ENCODE measurements around the gene COL16A1. TPM values are rescaled to one million over a fixed set of nuclear protein-coding genes. Genes with fewer than 3 reads are reported as not detected.

Gene COL16A1
- total and polyA plus RNA-seq, 2 of the 13 experiments (the other 11 are each of a cell fraction or from before 2014, with no cell fraction given): 4.3 to 12.2 TPM

DNA sequence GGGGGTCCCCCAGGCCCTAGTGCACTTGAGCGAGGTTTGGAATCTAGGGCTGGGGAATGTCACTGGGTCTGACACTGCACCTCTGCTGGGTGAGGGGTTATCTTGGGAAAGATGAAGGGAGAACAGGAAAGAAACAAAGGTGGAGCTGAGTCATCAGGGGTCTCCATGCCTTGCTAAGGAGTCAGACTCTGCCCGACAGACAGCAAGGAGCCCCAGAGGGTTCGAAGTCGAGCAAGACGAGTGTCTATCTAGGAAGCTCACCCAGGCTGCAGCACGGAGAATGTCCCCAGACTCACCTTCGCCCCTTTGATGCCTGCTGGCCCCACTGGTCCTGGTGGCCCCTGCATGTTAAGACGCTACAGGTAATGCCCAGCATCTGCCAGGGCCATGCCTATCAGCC is 18.0 kb downstream of the COL16A1 start:
- 80% methylated on average over 5 of the region's 8 CpGs for WGBS (ENCODE audit: low lambda C conversion rate)
- TF ChIP-seq ZNF567 (CRISPR knock-in tag; IDR thresholded peaks at IDR 0.05; ENCODE audit: borderline replicate concordance) (no peak), MED1 (CRISPR knock-in tag; IDR thresholded peaks at IDR 0.05) (no peak), XRCC5 (optimal IDR thresholded peaks at IDR 0.05; ENCODE audit: low read length) (no peak), CHD4 (IDR thresholded peaks at IDR 0.05; ENCODE audit: borderline replicate concordance, low read length) (no peak), SP1 (IDR thresholded peaks at IDR 0.05) (no peak), SP1 (CRISPR knock-in tag; IDR thresholded peaks at IDR 0.05) (no peak), ZNF264 (CRISPR knock-in tag; IDR thresholded peaks at IDR 0.05) (no peak), PCBP1 (IDR thresholded peaks at IDR 0.05; ENCODE audit: borderline replicate concordance, low read depth, low read length) (no peak), HNRNPLL (IDR thresholded peaks at IDR 0.05; ENCODE audit: low read depth, low read length, poor library complexity, severe bottlenecking) (no peak), ZSCAN22 (CRISPR knock-in tag; IDR thresholded peaks at IDR 0.05) (no peak), TFE3 (CRISPR knock-in tag; IDR thresholded peaks at IDR 0.05) (no peak), SPEN (CRISPR knock-in tag; IDR thresholded peaks at IDR 0.05; ENCODE audit: low read depth) (no peak), ZNF75D (CRISPR knock-in tag; IDR thresholded peaks at IDR 0.05; ENCODE audit: borderline replicate concordance) (no peak), ADNP (CRISPR knock-in tag; IDR thresholded peaks at IDR 0.05) (no peak), ZNF660 (CRISPR knock-in tag; IDR thresholded peaks at IDR 0.05; ENCODE audit: borderline replicate concordance, low read depth) (no peak)
- TF ChIP-seq, protein P1, sequence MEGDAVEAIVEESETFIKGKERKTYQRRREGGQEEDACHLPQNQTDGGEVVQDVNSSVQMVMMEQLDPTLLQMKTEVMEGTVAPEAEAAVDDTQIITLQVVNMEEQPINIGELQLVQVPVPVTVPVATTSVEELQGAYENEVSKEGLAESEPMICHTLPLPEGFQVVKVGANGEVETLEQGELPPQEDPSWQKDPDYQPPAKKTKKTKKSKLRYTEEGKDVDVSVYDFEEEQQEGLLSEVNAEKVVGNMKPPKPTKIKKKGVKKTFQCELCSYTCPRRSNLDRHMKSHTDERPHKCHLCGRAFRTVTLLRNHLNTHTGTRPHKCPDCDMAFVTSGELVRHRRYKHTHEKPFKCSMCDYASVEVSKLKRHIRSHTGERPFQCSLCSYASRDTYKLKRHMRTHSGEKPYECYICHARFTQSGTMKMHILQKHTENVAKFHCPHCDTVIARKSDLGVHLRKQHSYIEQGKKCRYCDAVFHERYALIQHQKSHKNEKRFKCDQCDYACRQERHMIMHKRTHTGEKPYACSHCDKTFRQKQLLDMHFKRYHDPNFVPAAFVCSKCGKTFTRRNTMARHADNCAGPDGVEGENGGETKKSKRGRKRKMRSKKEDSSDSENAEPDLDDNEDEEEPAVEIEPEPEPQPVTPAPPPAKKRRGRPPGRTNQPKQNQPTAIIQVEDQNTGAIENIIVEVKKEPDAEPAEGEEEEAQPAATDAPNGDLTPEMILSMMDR (CRISPR knock-in tag; IDR thresholded peaks at IDR 0.05): no peak
- TF ChIP-seq, protein P2, sequence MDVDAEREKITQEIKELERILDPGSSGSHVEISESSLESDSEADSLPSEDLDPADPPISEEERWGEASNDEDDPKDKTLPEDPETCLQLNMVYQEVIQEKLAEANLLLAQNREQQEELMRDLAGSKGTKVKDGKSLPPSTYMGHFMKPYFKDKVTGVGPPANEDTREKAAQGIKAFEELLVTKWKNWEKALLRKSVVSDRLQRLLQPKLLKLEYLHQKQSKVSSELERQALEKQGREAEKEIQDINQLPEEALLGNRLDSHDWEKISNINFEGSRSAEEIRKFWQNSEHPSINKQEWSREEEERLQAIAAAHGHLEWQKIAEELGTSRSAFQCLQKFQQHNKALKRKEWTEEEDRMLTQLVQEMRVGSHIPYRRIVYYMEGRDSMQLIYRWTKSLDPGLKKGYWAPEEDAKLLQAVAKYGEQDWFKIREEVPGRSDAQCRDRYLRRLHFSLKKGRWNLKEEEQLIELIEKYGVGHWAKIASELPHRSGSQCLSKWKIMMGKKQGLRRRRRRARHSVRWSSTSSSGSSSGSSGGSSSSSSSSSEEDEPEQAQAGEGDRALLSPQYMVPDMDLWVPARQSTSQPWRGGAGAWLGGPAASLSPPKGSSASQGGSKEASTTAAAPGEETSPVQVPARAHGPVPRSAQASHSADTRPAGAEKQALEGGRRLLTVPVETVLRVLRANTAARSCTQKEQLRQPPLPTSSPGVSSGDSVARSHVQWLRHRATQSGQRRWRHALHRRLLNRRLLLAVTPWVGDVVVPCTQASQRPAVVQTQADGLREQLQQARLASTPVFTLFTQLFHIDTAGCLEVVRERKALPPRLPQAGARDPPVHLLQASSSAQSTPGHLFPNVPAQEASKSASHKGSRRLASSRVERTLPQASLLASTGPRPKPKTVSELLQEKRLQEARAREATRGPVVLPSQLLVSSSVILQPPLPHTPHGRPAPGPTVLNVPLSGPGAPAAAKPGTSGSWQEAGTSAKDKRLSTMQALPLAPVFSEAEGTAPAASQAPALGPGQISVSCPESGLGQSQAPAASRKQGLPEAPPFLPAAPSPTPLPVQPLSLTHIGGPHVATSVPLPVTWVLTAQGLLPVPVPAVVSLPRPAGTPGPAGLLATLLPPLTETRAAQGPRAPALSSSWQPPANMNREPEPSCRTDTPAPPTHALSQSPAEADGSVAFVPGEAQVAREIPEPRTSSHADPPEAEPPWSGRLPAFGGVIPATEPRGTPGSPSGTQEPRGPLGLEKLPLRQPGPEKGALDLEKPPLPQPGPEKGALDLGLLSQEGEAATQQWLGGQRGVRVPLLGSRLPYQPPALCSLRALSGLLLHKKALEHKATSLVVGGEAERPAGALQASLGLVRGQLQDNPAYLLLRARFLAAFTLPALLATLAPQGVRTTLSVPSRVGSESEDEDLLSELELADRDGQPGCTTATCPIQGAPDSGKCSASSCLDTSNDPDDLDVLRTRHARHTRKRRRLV (CRISPR knock-in tag; IDR thresholded peaks at IDR 0.05): no peak
- Histone ChIP-seq H3K4me1 (ENCODE audit: insufficient read depth, low read length) (no peaks in the 10 kb centered on the region), H3K27ac (ENCODE audit: extremely low read length, insufficient read depth, low read length) (no peak overlapping the region), H3K4me3 (replicated peaks in 1 of 3; ENCODE audit: insufficient read depth in 1 of 3, low read depth in 2 of 3, low read length in 3 of 3) (no peak overlapping the region), H4K20me1 (ENCODE audit: insufficient read depth, low read length) (no peaks in the 10 kb centered on the region), H3K79me2 (ENCODE audit: insufficient read depth, low read length) (no peaks in the 10 kb centered on the region), H3K36me3 (replicated peaks in 1 of 2; ENCODE audit: control insufficient read depth in 1 of 2, insufficient read depth in 2 of 2, low read length in 2 of 2) (no peaks in the 10 kb centered on the region), H3K4me2 (ENCODE audit: low read depth, low read length) (no peak overlapping the region), H3K9me3 (ENCODE audit: low read length) (no peaks in the 10 kb centered on the region), H2AFZ (ENCODE audit: low read length) (no peak overlapping the region), H3K9ac (ENCODE audit: insufficient read depth, low read depth, low read length) (no peak overlapping the region), H3K27me3 (ENCODE audit: control insufficient read depth in 1 of 2, insufficient read depth in 2 of 2, low read length in 2 of 2) (no peaks in the 10 kb centered on the region)
- intact Hi-C loops (cut with micrococcal nuclease; ENCODE audit: unreplicated experiment) (no loop called here), in situ Hi-C loops (cut with HindIII; ENCODE audit: extremely low pct_ligation_motif_present, low pct_unique_long_range_greater_than_20kb) (no loop called here)
- ATAC-seq (no peak), FAIRE-seq (no peak), DNase-seq (ENCODE audit: low spot score) (no peak)
- BruUV-seq (replicated peaks): no TSS peak
- ChIA-PET CTCF (ENCODE audit: low intra/inter-chr PET ratio, low total read pairs) (no interaction called here), POLR2A (no interaction called here)
